MCF 10A (cell line): ENCODE results near the gene LGALS3BP. TPM values are rescaled to one million over a fixed set of nuclear protein-coding genes. Genes with fewer than 3 reads are reported as not detected.

Source experiments
- BruUV-seq: library from RNA; stranded (reverse); fragments of 400-500 nt; replicated peaks from 2 replicates; lab custom pipeline; 2021; lab: Mats Ljungman, UMichigan
- CTCF ChIA-PET: fragments of 300-600 bp; sonication (Branson Sonifier 250); formaldehyde crosslinking; extraction: SDS; loops from one replicate; lab custom pipeline; 2021; ENCODE audit warnings: antibody characterized with exemption, inconsistent platforms; lab: Yijun Ruan, JAX
- POLR2A ChIA-PET: fragments of 300-600, 350-650 bp; sonication (Branson Sonifier 250); formaldehyde crosslinking; extraction: SDS; loops from one replicate; lab custom pipeline; 2020; ENCODE audit warnings: antibody characterized with exemption, inconsistent platforms; lab: Yijun Ruan, JAX
- DNase-seq: peaks from one replicate; pipeline ENCODE4 v3.0.0-alpha.2; 2018; ENCODE audit not compliant: unreplicated experiment
- H3K27ac Mint-ChIP-seq: one replicate; pipeline ENCODE4 v1.8.0; 2022; ENCODE audit warnings: mild to moderate bottlenecking, low read depth, mixed read lengths; ENCODE audit not compliant: unreplicated experiment
- H3K27me3 Mint-ChIP-seq: one replicate; pipeline ENCODE4 v1.8.0; 2022; ENCODE audit warnings: mixed read lengths; ENCODE audit not compliant: insufficient read depth, unreplicated experiment
- H3K36me3 Mint-ChIP-seq: one replicate; pipeline ENCODE4 v1.8.0; 2022; ENCODE audit warnings: mild to moderate bottlenecking, moderate library complexity, mixed read lengths; ENCODE audit not compliant: insufficient read depth, unreplicated experiment
- H3K4me1 Mint-ChIP-seq: one replicate; pipeline ENCODE4 v1.8.0; 2022; ENCODE audit warnings: mixed read lengths; ENCODE audit not compliant: insufficient read depth, unreplicated experiment
- H3K4me3 Mint-ChIP-seq: one replicate; pipeline ENCODE4 v1.8.0; 2022; ENCODE audit warnings: mild to moderate bottlenecking, moderate library complexity, mixed read lengths; ENCODE audit not compliant: unreplicated experiment
- H3K9me3 Mint-ChIP-seq: one replicate; pipeline ENCODE4 v1.8.0; 2022; ENCODE audit warnings: mixed read lengths; ENCODE audit not compliant: unreplicated experiment
- CTCF ChIP-seq: fragments of 200-600 bp; IDR thresholded peaks from one replicate; pipeline ENCODE4 v1.8.0; 2022; ENCODE audit warnings: antibody characterized with exemption, mild to moderate bottlenecking; ENCODE audit not compliant: unreplicated experiment
- intact Hi-C: fragments of 100-400 bp; cut with micrococcal nuclease; formaldehyde crosslinking; loops from 2 replicates; pipeline ENCODE4 v1.14.1; 2022
- total RNA-seq: library from RNA; stranded (reverse); gene quantifications from 2 replicates; pipeline ENCODE4 v1.2.3, GENCODE V29; 2022

Gene LGALS3BP
- total RNA-seq, 1 experiment from 2014 or later = 58.0 TPM

- Mint-ChIP-seq H3K9me3 (no peaks in the 10 kb centered on the region), H3K36me3 (peaks cover 10% of the 10 kb centered on the region), H3K4me3 (no peak overlapping the region), H3K4me1 (peaks cover 24% of the 10 kb centered on the region), H3K27me3 (no peaks in the 10 kb centered on the region), H3K27ac (no peak overlapping the region)
- intact Hi-C loops = no loop called here
- no TSS peak for BruUV-seq
- ChIA-PET CTCF (no interaction called here), POLR2A (no interaction called here)
- no peak for DNase-seq
- no peak for TF ChIP-seq CTCF
Observed at GRCh38 chr17:79006046-79006445, 26.3 kb upstream of the LGALS3BP start.

- Mint-ChIP-seq H3K27me3 (no peaks in the 10 kb centered on the region), H3K4me3 (no peak overlapping the region), H3K27ac (no peak overlapping the region), H3K9me3 (no peaks in the 10 kb centered on the region), H3K4me1 (peaks cover 22% of the 10 kb centered on the region), H3K36me3 (peaks cover 15% of the 10 kb centered on the region)
- ChIA-PET CTCF (no interaction called here), POLR2A (no interaction called here)
- TF ChIP-seq CTCF = no peak
- DNase-seq = no peak
- intact Hi-C loops = no loop called here
- BruUV-seq = no TSS peak
Observed at GRCh38 chr17:79005063-79005861, 25.5 kb upstream of the LGALS3BP start.

GRCh38 chr17:79003661-79004411, 24.1 kb upstream of the LGALS3BP start:
- no TSS peak for BruUV-seq
- intact Hi-C loops = no loop called here
- TF ChIP-seq CTCF = no peak
- CTCF ChIA-PET = interaction anchor here (0.6 to 1.0 kb wide), 2 partner anchors 57 to 84 kb away, joined by 4 to 5 read pairs; no protein-coding TSS in a partner anchor
- H3K9me3 Mint-ChIP-seq = no peaks in the 10 kb centered on the region
- H3K27me3 Mint-ChIP-seq = no peaks in the 10 kb centered on the region
- H3K4me1 Mint-ChIP-seq = peaks cover 20% of the 10 kb centered on the region
- DNase-seq = no peak
- POLR2A ChIA-PET = no interaction called here
- H3K4me3 Mint-ChIP-seq = no peak overlapping the region
- H3K27ac Mint-ChIP-seq = peak overlapping the region; percentile 77
- H3K36me3 Mint-ChIP-seq = peaks cover 14% of the 10 kb centered on the region
